Measurements from ENCODE around the gene CD44.
A peak's percentile ranks its signal among the peaks of the same experiment; 100 is the strongest.

Gene CD44

GRCh38 chr11:35158701-35159510 is 19.9 kb downstream of the CD44 start:
- DNase-seq (ENCODE audit: low read depth in 2 of 2), result no peak

- no peak for DNase-seq (ENCODE audit: low read depth in 2 of 2)
These were observed 21.4 kb downstream of the CD44 start for GRCh38 chr11:35160246-35160824.

GRCh38 chr11:35160902-35161597 is 22.1 kb downstream of the CD44 start:
- DNase-seq (ENCODE audit: low read depth in 2 of 2), result no peak

- no peak for DNase-seq (ENCODE audit: low read depth in 2 of 2)
These were observed 23.8 kb downstream of the CD44 start for GRCh38 chr11:35162745-35163144.

- no peak for DNase-seq (ENCODE audit: low read depth in 2 of 2)
These were observed 24.2 kb downstream of the CD44 start for GRCh38 chr11:35163209-35163608.

- DNase-seq (ENCODE audit: low read depth in 2 of 2), result no peak
These were observed 24.9 kb downstream of the CD44 start for GRCh38 chr11:35163702-35164496.

- no peak for DNase-seq (ENCODE audit: low read depth in 2 of 2)
These were observed 26.1 kb downstream of the CD44 start for GRCh38 chr11:35165030-35165422.

- peak; percentile 69 to 73 for DNase-seq (ENCODE audit: low read depth in 2 of 2)
These were observed 26.7 kb downstream of the CD44 start for GRCh38 chr11:35165423-35166368.

GRCh38 chr11:35166369-35167360 is 27.7 kb downstream of the CD44 start:
- DNase-seq (ENCODE audit: low read depth in 2 of 2), result no peak

- DNase-seq (ENCODE audit: low read depth in 2 of 2), result no peak
These were observed 28.5 kb downstream of the CD44 start for GRCh38 chr11:35167426-35167954.

GRCh38 chr11:35168671-35169070 is 29.7 kb downstream of the CD44 start:
- DNase-seq (ENCODE audit: low read depth in 2 of 2), result no peak

GRCh38 chr11:35169112-35169511 is 30.1 kb downstream of the CD44 start:
- DNase-seq (ENCODE audit: low read depth in 2 of 2), result no peak

- DNase-seq (ENCODE audit: low read depth in 2 of 2), result no peak
These were observed 30.8 kb downstream of the CD44 start for GRCh38 chr11:35169754-35170153.

GRCh38 chr11:35170503-35170902 is 31.5 kb downstream of the CD44 start:
- no peak for DNase-seq (ENCODE audit: low read depth in 2 of 2)

GRCh38 chr11:35171226-35171625 is 32.3 kb downstream of the CD44 start:
- DNase-seq (ENCODE audit: low read depth in 2 of 2), result no peak

GRCh38 chr11:35173011-35173511 is 34.1 kb downstream of the CD44 start:
- no peak for DNase-seq (ENCODE audit: low read depth in 2 of 2)

- no peak for DNase-seq (ENCODE audit: low read depth in 2 of 2)
These were observed 34.9 kb downstream of the CD44 start for GRCh38 chr11:35173616-35174566.

GRCh38 chr11:35174666-35175065 is 35.7 kb downstream of the CD44 start:
- DNase-seq (ENCODE audit: low read depth in 2 of 2), result no peak
